Ovary (tissue), 3 donors: ENCODE results near the gene SPPL2C.

Source experiments
- EP300 ChIP-seq: sonication (generic); formaldehyde crosslinking; IDR thresholded peaks from one replicate; pipeline ENCODE4 v1.6.1; 2017; ENCODE audit warnings: antibody characterized with exemption
- POLR2A ChIP-seq: fragments of 450-650 bp; IDR thresholded peaks from one replicate; pipeline ENCODE4 v1.6.1; 2017; ENCODE audit warnings: antibody characterized with exemption, mild to moderate bottlenecking, moderate library complexity
- TF ChIP-seq, protein P1 (sequence below), 3 donors: fragments of 450-650 bp in 2 of 3; fragments of 200-600 bp in 1 of 3; IDR thresholded peaks; one replicate each; pipeline versions ENCODE4 v1.5.1 to v1.8.0; 2016 to 2022; ENCODE audit warnings: antibody characterized with exemption in 3 of 3, mild to moderate bottlenecking in 1 of 3
- donor health status: DM: no; HTN: no; CAD: no.

- TF ChIP-seq, protein P1, sequence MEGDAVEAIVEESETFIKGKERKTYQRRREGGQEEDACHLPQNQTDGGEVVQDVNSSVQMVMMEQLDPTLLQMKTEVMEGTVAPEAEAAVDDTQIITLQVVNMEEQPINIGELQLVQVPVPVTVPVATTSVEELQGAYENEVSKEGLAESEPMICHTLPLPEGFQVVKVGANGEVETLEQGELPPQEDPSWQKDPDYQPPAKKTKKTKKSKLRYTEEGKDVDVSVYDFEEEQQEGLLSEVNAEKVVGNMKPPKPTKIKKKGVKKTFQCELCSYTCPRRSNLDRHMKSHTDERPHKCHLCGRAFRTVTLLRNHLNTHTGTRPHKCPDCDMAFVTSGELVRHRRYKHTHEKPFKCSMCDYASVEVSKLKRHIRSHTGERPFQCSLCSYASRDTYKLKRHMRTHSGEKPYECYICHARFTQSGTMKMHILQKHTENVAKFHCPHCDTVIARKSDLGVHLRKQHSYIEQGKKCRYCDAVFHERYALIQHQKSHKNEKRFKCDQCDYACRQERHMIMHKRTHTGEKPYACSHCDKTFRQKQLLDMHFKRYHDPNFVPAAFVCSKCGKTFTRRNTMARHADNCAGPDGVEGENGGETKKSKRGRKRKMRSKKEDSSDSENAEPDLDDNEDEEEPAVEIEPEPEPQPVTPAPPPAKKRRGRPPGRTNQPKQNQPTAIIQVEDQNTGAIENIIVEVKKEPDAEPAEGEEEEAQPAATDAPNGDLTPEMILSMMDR (IDR thresholded peaks at IDR 0.05), result no peak
- TF ChIP-seq POLR2A (no peak), EP300 (no peak)
Observed at GRCh38 chr17:45823598-45823997, 21.1 kb upstream of the SPPL2C start.
